ENCODE measurements around the gene S1PR4. TPM values are rescaled to one million over a fixed set of nuclear protein-coding genes. Genes with fewer than 3 reads are reported as not detected.
A peak's percentile ranks its signal among the peaks of the same experiment; 100 is the strongest.

S1PR4 gene
- total RNA-seq, 2 experiments from 2014 or later = 29.0 to 32.2 TPM

- ChIA-PET CTCF (interaction anchor here (0.6 to 1.1 kb wide), 4 partner anchors 55 to 283 kb away, joined by 3 read pairs; partner anchors contain the start of gene ZNF57), POLR2A (no interaction called here)
- H3K36me3 Mint-ChIP-seq (ENCODE audit: low read depth) = peaks cover 46% of the 10 kb centered on the region
These were observed 5.4 kb downstream of the S1PR4 start for GRCh38 chr19:3183721-3184641.

GRCh38 chr19:3184847-3185460 is 6.4 kb downstream of the S1PR4 start:
- peak overlapping the region; percentile 83 for H3K4me3 Mint-ChIP-seq
- peak overlapping the region; percentile 94 for H3K27ac Mint-ChIP-seq
- CTCF ChIA-PET = interaction anchor here (0.6 to 0.7 kb wide), 3 partner anchors 214 to 463 kb away, joined by 3 read pairs; no protein-coding TSS in a partner anchor
- intact Hi-C loops (cut with DNase I, micrococcal nuclease) = loop anchor here (1.0 to 5.0 kb wide), 26 partner anchors 30 to 1142 kb away; partner anchors contain the start of genes EEF2 (in 1 of the 2), FZR1 (in 1 of the 2), GNA11 (in 1 of the 2) and HMG20B (in 1 of the 2)
- ATAC-seq = peak; percentile 55
- no peaks in the 10 kb centered on the region for H3K9me3 Mint-ChIP-seq (ENCODE audit: low read depth)
- peak; percentile 84 for DNase-seq
- peaks cover 55% of the 10 kb centered on the region for H3K4me1 Mint-ChIP-seq
- POLR2A ChIA-PET = no interaction called here
- no peaks in the 10 kb centered on the region for H3K27me3 Mint-ChIP-seq
- H3K36me3 Mint-ChIP-seq (ENCODE audit: low read depth) = peaks cover 40% of the 10 kb centered on the region

More at GRCh38 chr19:3183721-3184641, 5.4 kb downstream of the S1PR4 start:
- DNase-seq = no peak
- intact Hi-C loops (cut with DNase I, micrococcal nuclease) = loop anchor here (2.0 to 5.0 kb wide), 3 partner anchors 42 to 389 kb away; partner anchors contain the start of gene HMG20B (in 1 of the 2)
- Mint-ChIP-seq H3K4me1 (peaks cover 52% of the 10 kb centered on the region), H3K4me3 (peak overlapping the region; percentile 83), H3K27ac (peak overlapping the region; percentile 75), H3K27me3 (no peaks in the 10 kb centered on the region), H3K9me3 (ENCODE audit: low read depth) (no peaks in the 10 kb centered on the region)
- no peak for ATAC-seq

DNA sequence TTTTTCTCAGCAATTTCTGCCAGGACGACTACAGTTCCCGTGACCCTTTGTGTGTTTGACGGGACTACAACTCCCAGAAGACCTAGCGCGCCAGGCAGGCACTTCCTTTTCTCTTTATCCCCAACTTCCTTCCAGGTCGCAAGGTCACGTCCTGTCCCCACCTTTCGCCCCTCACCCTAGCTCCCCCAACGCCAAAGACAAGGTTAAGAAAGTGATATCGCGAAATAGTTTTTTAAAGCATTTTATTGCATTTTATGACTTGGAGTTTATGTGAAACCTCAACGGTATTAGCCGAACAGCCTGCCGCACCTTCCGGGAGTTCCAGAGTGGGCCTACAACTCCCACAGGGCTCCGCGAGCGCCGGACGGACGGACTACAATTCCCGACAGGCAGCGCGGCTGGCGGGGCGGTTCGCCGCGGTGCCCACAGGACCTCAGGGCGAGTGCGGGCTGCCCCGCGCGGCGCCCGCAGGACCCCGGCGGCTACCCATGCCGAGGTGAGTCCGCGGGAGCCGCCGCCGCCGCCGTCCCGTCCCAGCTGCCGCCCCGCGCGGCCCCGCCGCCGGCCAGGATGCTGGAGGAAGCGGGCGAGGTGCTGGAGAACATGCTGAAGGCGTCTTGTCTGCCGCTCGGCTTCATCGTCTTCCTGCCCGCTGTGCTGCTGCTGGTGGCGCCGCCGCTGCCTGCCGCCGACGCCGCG is 7.0 kb downstream of the S1PR4 start, which contains the start of gene NCLN:
Gene NCLN, plus strand, starts transcription at position 470 of the 699 bp plus-strand sequence. Its CDS starts 101 bp downstream, at position 571.
- ChIA-PET POLR2A (no interaction called here), CTCF (interaction anchor here (0.6 to 0.7 kb wide), 2 partner anchors 234 to 462 kb away, joined by 3 read pairs; no protein-coding TSS in a partner anchor)
- intact Hi-C loops (cut with DNase I, micrococcal nuclease) = loop anchor here (1.0 to 5.0 kb wide), 26 partner anchors 25 to 1142 kb away; partner anchors contain the start of genes EEF2 (in 1 of the 2), FZR1 (in 1 of the 2), GNA11 (in 1 of the 2) and HMG20B (in 1 of the 2)
- ATAC-seq = peak; percentile 86
- H3K9me3 Mint-ChIP-seq (ENCODE audit: low read depth) = no peaks in the 10 kb centered on the region
- H3K27me3 Mint-ChIP-seq = no peaks in the 10 kb centered on the region
- peaks cover 55% of the 10 kb centered on the region for H3K4me1 Mint-ChIP-seq
- peak within 1 kb of the TSS; percentile 83 for H3K4me3 Mint-ChIP-seq
- peaks cover 34% of the 10 kb centered on the region for H3K36me3 Mint-ChIP-seq (ENCODE audit: low read depth)
- peak; percentile 97 for DNase-seq
- H3K27ac Mint-ChIP-seq = peak within 1 kb of the TSS; percentile 94

- H3K36me3 Mint-ChIP-seq (ENCODE audit: low read depth) = peaks cover 30% of the 10 kb centered on the region
- H3K4me1 Mint-ChIP-seq = peaks cover 60% of the 10 kb centered on the region
- H3K27ac Mint-ChIP-seq = peak overlapping the region; percentile 72
- DNase-seq (peak; percentile 25), ATAC-seq (no peak)
- intact Hi-C loops (cut with DNase I, micrococcal nuclease) = loop anchor here (2.0 to 5.0 kb wide), 3 partner anchors 25 to 1141 kb away; no protein-coding TSS in a partner anchor
- H3K9me3 Mint-ChIP-seq (ENCODE audit: low read depth) = no peaks in the 10 kb centered on the region
- POLR2A ChIA-PET = no interaction called here
- peak overlapping the region; percentile 83 for H3K4me3 Mint-ChIP-seq
- CTCF ChIA-PET = no interaction called here
- H3K27me3 Mint-ChIP-seq = no peaks in the 10 kb centered on the region
These were observed 7.7 kb downstream of the S1PR4 start for GRCh38 chr19:3186160-3186688.

- Mint-ChIP-seq H3K27me3 (no peaks in the 10 kb centered on the region), H3K9me3 (ENCODE audit: low read depth) (no peaks in the 10 kb centered on the region), H3K36me3 (ENCODE audit: low read depth) (peaks cover 25% of the 10 kb centered on the region), H3K4me3 (peak overlapping the region; percentile 83), H3K27ac (peak overlapping the region; percentile 72), H3K4me1 (peaks cover 54% of the 10 kb centered on the region)
- DNase-seq = no peak
- ChIA-PET POLR2A (no interaction called here), CTCF (interaction anchor here (0.7 kb wide), 2 partner anchors 386 to 1183 kb away, joined by 3 read pairs; no protein-coding TSS in a partner anchor)
- intact Hi-C loops (cut with DNase I, micrococcal nuclease) = loop anchor here (2.0 to 5.0 kb wide), 3 partner anchors 24 to 1140 kb away; no protein-coding TSS in a partner anchor
- ATAC-seq = no peak
These were observed 8.5 kb downstream of the S1PR4 start for GRCh38 chr19:3186891-3187661.

GRCh38 chr19:3187662-3188511 is 9.3 kb downstream of the S1PR4 start:
- peaks cover 51% of the 10 kb centered on the region for H3K4me1 Mint-ChIP-seq
- DNase-seq (no peak), ATAC-seq (no peak)
- peak overlapping the region; percentile 83 for H3K4me3 Mint-ChIP-seq
- no peaks in the 10 kb centered on the region for H3K27me3 Mint-ChIP-seq
- intact Hi-C loops (cut with DNase I, micrococcal nuclease) = loop anchor here (2.0 to 5.0 kb wide), 3 partner anchors 23 to 1139 kb away; no protein-coding TSS in a partner anchor
- H3K27ac Mint-ChIP-seq = no peak overlapping the region
- ChIA-PET CTCF (interaction anchor here (0.6 to 1.4 kb wide), 4 partner anchors 12 to 315 kb away, joined by 3 to 5 read pairs (median 3); no protein-coding TSS in a partner anchor), POLR2A (no interaction called here)
- H3K9me3 Mint-ChIP-seq (ENCODE audit: low read depth) = no peaks in the 10 kb centered on the region
- peaks cover 20% of the 10 kb centered on the region for H3K36me3 Mint-ChIP-seq (ENCODE audit: low read depth)

GRCh38 chr19:3188627-3189596 is 10.3 kb downstream of the S1PR4 start:
- no peak for ATAC-seq
- peaks cover 45% of the 10 kb centered on the region for H3K4me1 Mint-ChIP-seq
- CTCF ChIA-PET = interaction anchor here (0.6 to 1.4 kb wide), 3 partner anchors 226 to 314 kb away, joined by 3 to 5 read pairs (median 3); no protein-coding TSS in a partner anchor
- intact Hi-C loops (cut with DNase I, micrococcal nuclease) = loop anchor here (5.0 kb wide), 2 partner anchors 237 to 1138 kb away; no protein-coding TSS in a partner anchor
- peak overlapping the region; percentile 83 for H3K4me3 Mint-ChIP-seq
- no peaks in the 10 kb centered on the region for H3K27me3 Mint-ChIP-seq
- POLR2A ChIA-PET = interaction anchor here (0.6 kb wide), 1 partner anchor 10 kb away, joined by 3 read pairs; no protein-coding TSS in a partner anchor
- peaks cover 22% of the 10 kb centered on the region for H3K36me3 Mint-ChIP-seq (ENCODE audit: low read depth)
- no peak for DNase-seq
- H3K9me3 Mint-ChIP-seq (ENCODE audit: low read depth) = no peaks in the 10 kb centered on the region
- H3K27ac Mint-ChIP-seq = no peak overlapping the region

- peaks cover 28% of the 10 kb centered on the region for H3K36me3 Mint-ChIP-seq (ENCODE audit: low read depth)
- CTCF ChIA-PET = interaction anchor here (1.4 kb wide), 1 partner anchor 239 kb away, joined by 5 read pairs; no protein-coding TSS in a partner anchor
- POLR2A ChIA-PET = no interaction called here
- no peak overlapping the region for H3K4me3 Mint-ChIP-seq
- DNase-seq = no peak
- H3K9me3 Mint-ChIP-seq (ENCODE audit: low read depth) = no peaks in the 10 kb centered on the region
- ATAC-seq = no peak
- H3K27me3 Mint-ChIP-seq = no peaks in the 10 kb centered on the region
- intact Hi-C loops (cut with DNase I, micrococcal nuclease) = loop anchor here (5.0 kb wide), 2 partner anchors 238 to 1137 kb away; no protein-coding TSS in a partner anchor
- H3K4me1 Mint-ChIP-seq = peaks cover 35% of the 10 kb centered on the region
- no peak overlapping the region for H3K27ac Mint-ChIP-seq
These were observed 11.3 kb downstream of the S1PR4 start for GRCh38 chr19:3189702-3190469.
